K562 (cell line): Measurements from ENCODE around the gene ARID3A. TPM values are rescaled to one million over a fixed set of nuclear protein-coding genes. Genes with fewer than 3 reads are reported as not detected.

Experiments
- CBFA2T3 ChIP-seq: fragments of 450-650 bp; IDR thresholded peaks from 2 replicates; pipeline ENCODE4 v1.6.1; 2017
- CC2D1A ChIP-seq: fragments of 450-650 bp; IDR thresholded peaks from 2 replicates; pipeline ENCODE4 v1.6.1; 2017; ENCODE audit warnings: mild to moderate bottlenecking
- CHD7 ChIP-seq: fragments of 200-600 bp; sonication (generic); IDR thresholded peaks from one replicate; pipeline ENCODE4 v1.6.1; 2012; ENCODE audit warnings: mild to moderate bottlenecking, low read depth, low read length, inconsistent platforms
- CREM ChIP-seq: IDR thresholded peaks from 2 replicates; pipeline ENCODE4 v1.6.1; 2014; ENCODE audit warnings: antibody characterized with exemption, low read depth
- CXXC5 ChIP-seq: fragments of 250-450 bp; sonication (Bioruptor Pico); IDR thresholded peaks from 2 replicates; pipeline ENCODE4 v1.8.0; 2022; ENCODE audit warnings: inconsistent platforms, mild to moderate bottlenecking, moderate library complexity
- DPF2 ChIP-seq: fragments of 450-650 bp; IDR thresholded peaks from 2 replicates; pipeline ENCODE4 v1.6.1; 2016
- GTF2E2 ChIP-seq: fragments of 200-800 bp; sonication (Bioruptor generic); IDR thresholded peaks from 2 replicates; pipeline ENCODE4 v1.6.1; 2016; ENCODE audit warnings: missing genetic modification characterization, missing compliant biosample characterization
- HDAC1 ChIP-seq, 2 experiments: fragments of 450-650 bp; IDR thresholded peaks; 2 replicates each; pipeline ENCODE4 v1.6.1; 2016 to 2017; ENCODE audit warnings: inconsistent platforms in 1 of 2, mild to moderate bottlenecking in 1 of 2, moderate library complexity in 1 of 2
- KDM1A ChIP-seq, 2 experiments: fragments of 450-650 bp; IDR thresholded peaks; 2 replicates each; pipeline ENCODE4 v1.6.1; 2016; ENCODE audit warnings: mild to moderate bottlenecking in 2 of 2
- MAZ ChIP-seq, 2 experiments: fragments of 450-650 bp in 1 of 2; sonication (generic) in 1 of 2; formaldehyde crosslinking; IDR thresholded peaks in 1 of 2; conservative IDR thresholded peaks in 1 of 2; 2 replicates each; pipeline versions ENCODE4 v1.4.0 to v1.5.0; 2020; ENCODE audit warnings: mild to moderate bottlenecking in 1 of 2, missing genetic modification reagents in 1 of 2
- RCOR1 ChIP-seq, 2 experiments: IDR thresholded peaks; 2 replicates each; pipeline ENCODE4 v1.6.1; 2012; ENCODE audit warnings: low read depth in 2 of 2, low read length in 2 of 2, borderline replicate concordance in 1 of 2, improper control_type of control experiment in 1 of 2
- SMAD4 ChIP-seq: fragments of 250-450 bp; sonication (Bioruptor Pico); conservative IDR thresholded peaks from 2 replicates; pipeline ENCODE4 v1.8.0; 2021; ENCODE audit warnings: inconsistent platforms, mild to moderate bottlenecking, moderate library complexity
- TAL1 ChIP-seq: fragments of 450-650 bp; IDR thresholded peaks from 2 replicates; pipeline ENCODE4 v1.6.1; 2016; ENCODE audit warnings: mild to moderate bottlenecking
- TCF3 ChIP-seq: sonication (generic); formaldehyde crosslinking; IDR thresholded peaks from 2 replicates; pipeline ENCODE4 v1.4.0; 2020; ENCODE audit warnings: mild to moderate bottlenecking, missing genetic modification reagents
- TOE1 ChIP-seq, 2 experiments: fragments of 450-650 bp in 1 of 2; sonication (generic) in 1 of 2; formaldehyde crosslinking in 1 of 2; IDR thresholded peaks; 2 replicates each; pipeline versions ENCODE4 v1.7.1 to v1.8.0; 2016 to 2022; ENCODE audit warnings: borderline replicate concordance in 2 of 2, mild to moderate bottlenecking in 2 of 2, antibody characterized with exemption in 1 of 2, inconsistent platforms in 1 of 2, low read depth in 1 of 2, missing genetic modification reagents in 1 of 2, moderate library complexity in 1 of 2
- ZNF146 ChIP-seq: IDR thresholded peaks from one replicate; pipeline ENCODE4 v1.6.1; 2018; ENCODE audit warnings: missing compliant biosample characterization; ENCODE audit not compliant: unreplicated experiment
- ZNF224 ChIP-seq: sonication (generic); formaldehyde crosslinking; IDR thresholded peaks from 2 replicates; pipeline ENCODE4 v1.8.0; 2022; ENCODE audit warnings: mild to moderate bottlenecking, missing genetic modification reagents
- ZNF445 ChIP-seq: fragments of 250-450 bp; sonication (Bioruptor Pico); IDR thresholded peaks from 2 replicates; pipeline ENCODE4 v1.4.0; 2020; ENCODE audit warnings: low read depth, mild to moderate bottlenecking, moderate library complexity
- ZNF589 ChIP-seq: fragments of 200-800 bp; sonication (Bioruptor generic); IDR thresholded peaks from 2 replicates; pipeline ENCODE4 v1.6.1; 2016; ENCODE audit warnings: low read depth, missing genetic modification characterization, missing compliant biosample characterization
- ZNF778 ChIP-seq: fragments of 450-650 bp; formaldehyde crosslinking; IDR thresholded peaks from 2 replicates; pipeline ENCODE4 v1.4.0; 2020; ENCODE audit warnings: mild to moderate bottlenecking, moderate library complexity
- polyA plus RNA-seq, 8 experiments: library from polyadenylated mRNA; depleted of rRNA in 4 of 8; stranded (reverse) in 5 of 8; unstranded in 3 of 8; fragments of >200 nt; fragmentation: Nextera tagmentation in 2 of 8; fragmentation: Illumina TruSeq in 1 of 8; extraction: Ambion mirVana in 2 of 8; extraction: Trizol in 1 of 8; gene quantifications; 2 replicates each; pipeline versions ENCODE4 v1.2.1 to v1.2.3, GENCODE V29; 2011 to 2014; ENCODE audit warnings: inconsistent platforms in 1 of 8, missing spikeins in 1 of 8
- total RNA-seq, 7 experiments: library from RNA; depleted of rRNA in 6 of 7; stranded (reverse); fragments of >200 nt in 6 of 7; fragmentation: Illumina TruSeq in 2 of 7; extraction: Trizol in 2 of 7; gene quantifications; 2 replicates each; pipeline versions ENCODE4 v1.2.1 to v1.2.3, GENCODE V29; 2011 to 2021; ENCODE audit warnings: low replicate concordance in 1 of 7

The ARID3A gene
- total and polyA plus RNA-seq, 9 of the 15 experiments (the other 6 are each of a cell fraction or from before 2014, with no cell fraction given) = 1.4 to 118 (median 31.2) TPM

DNA sequence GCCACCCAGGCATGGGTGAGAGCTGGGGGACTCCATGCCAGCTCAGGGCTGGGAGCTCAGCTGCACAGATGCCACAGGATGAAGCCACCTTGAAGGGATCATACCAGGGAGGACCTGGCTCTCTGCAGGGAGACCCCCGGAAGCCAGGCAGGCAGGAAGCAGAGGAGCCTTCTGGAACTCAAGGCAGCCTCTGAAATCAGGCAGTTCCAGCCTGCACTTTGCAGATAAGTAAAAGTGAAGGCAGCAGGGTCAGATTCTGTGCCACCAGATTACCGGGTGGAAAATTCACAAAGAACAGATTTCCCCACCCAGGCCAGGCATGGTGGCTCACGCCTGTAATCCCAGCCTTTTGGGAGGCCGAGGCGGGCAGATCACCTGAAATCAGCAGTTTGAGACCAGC lies 92.6 kb downstream of the ARID3A start (continued):
- TF ChIP-seq CHD7 (no peak), RCOR1 (IDR thresholded peaks at IDR 0.05; ENCODE audit: borderline replicate concordance in 1 of 2, low read depth in 2 of 2, low read length in 2 of 2) (peak; percentile 91 to 98), CXXC5 (CRISPR knock-in tag) (0 out of 2 replicates have a peak, but pooled peaks have one; percentile 26), TAL1 (peak; percentile 79), ZNF224 (CRISPR knock-in tag) (no peak), CREM (0 out of 2 replicates have a peak, but pooled peaks have one; percentile 11), KDM1A (IDR thresholded peaks at IDR 0.05) (peak; percentile 99), GTF2E2 (no peak), TOE1 (IDR thresholded peaks at IDR 0.05; ENCODE audit: borderline replicate concordance) (no peak), TOE1 (CRISPR knock-in tag; IDR thresholded peaks at IDR 0.05; ENCODE audit: borderline replicate concordance, low read depth) (no peak), SMAD4 (peak; percentile 73), CC2D1A (no peak), DPF2 (0 out of 2 replicates have a peak, but pooled peaks have one; percentile 35), ZNF778 (CRISPR knock-in tag) (no peak), ZNF445 (CRISPR knock-in tag) (no peak), ZNF146 (no peak), CBFA2T3 (peak; percentile 92), HDAC1 (IDR thresholded peaks at IDR 0.05) (peak; percentile 43 to 95; a peak in 3 of 4 replicates), TCF3 (peak; percentile 86), ZNF589 (CRISPR knock-in tag) (0 out of 2 replicates have a peak, but pooled peaks have one; percentile 16), MAZ (CRISPR knock-in tag; conservative IDR thresholded peaks at IDR 0.05 in 1 of 2, IDR thresholded peaks at IDR 0.05 in 1 of 2) (no peak)
